Stimulated activated CD8-positive, alpha-beta memory T cell treated with anti-CD3 and anti-CD28 coated beads, Interleukin-15, amount 100 ng/mL, for 4 hours (primary cell): ENCODE results near the gene SFMBT2.

Experiments
- DNase-seq, 2 donors: peaks; one replicate each; pipeline ENCODE4 v3.0.0-alpha.2; 2020; ENCODE audit warnings: low read depth in 2 of 2

Gene SFMBT2

DNA sequence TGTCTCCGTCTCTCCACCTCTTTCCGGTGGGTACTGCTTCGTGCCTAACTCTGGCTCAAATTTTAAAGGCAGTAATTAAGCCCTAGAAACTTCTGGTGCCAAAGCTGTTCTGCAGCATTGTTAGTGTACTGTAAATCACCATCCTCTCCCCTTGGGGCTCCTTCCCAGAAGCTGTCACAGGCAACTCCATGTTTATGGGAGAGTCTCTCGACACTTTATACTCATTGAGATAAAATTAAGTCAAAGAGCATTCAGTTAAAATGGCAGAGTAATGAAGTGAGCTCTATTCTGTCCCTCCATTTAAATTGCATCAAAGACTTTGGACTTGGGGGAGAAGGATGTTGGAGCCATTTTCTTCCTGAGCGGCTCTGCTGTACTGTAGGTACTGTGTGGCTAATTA is 274.8 kb downstream of the SFMBT2 start:
- no peak for DNase-seq

DNA sequence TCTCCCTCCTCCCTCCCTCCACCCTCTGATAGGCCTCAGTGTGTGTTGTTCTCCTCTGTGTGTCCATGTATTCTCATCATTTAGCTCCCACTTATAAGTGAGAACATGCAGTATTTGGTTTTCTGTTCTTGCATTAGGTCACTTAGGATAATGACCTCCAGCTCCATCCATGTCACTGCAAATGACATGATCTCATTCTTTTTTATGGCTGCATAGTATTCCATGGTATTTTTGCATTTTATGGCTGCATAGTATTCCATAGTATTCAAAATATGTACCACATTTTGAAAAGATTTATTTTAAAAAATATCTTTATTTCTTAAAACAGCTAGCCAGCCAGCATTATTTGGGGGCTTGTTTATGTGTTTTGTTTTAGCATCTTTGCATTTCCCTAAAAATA is 275.6 kb downstream of the SFMBT2 start:
- DNase-seq: no peak

DNA sequence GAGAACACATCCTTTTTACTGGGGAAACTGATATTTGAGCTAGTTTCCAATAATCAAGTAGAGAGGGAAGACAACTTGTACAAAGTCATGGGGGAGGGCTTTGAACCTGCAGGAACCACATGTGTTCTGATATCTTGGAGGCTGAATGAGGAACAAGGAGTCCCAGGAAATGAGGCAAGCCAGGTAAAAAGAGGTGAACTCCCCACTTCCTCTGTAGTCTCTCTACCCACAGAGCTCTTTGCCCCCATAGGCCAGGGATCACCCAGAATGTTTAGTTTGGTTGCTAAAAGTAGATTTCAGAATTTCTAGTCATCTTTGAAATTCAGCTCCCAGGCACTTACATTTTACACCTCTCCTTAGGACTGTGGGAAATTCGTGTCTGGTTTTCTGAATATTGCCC is 276.4 kb downstream of the SFMBT2 start:
- DNase-seq: no peak

DNA sequence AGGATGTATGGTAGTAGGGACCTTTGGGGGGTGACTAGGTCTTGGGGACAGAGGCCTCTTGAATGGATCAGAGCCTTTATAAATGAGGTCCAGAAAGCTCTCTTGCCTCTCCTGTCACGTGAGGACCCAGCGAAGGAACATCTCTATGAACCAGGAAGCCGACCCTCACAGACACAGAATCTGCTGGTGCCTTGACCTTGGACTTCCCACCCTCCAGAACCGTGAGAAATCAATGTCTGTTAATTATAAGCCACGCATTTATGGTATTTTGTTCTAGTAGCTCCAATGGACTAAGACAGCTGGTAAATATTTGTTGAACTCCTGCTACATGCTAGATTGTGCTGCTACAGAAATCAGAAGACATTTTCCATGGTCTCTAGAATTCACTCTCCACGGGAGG is 276.9 kb downstream of the SFMBT2 start:
- no peak for DNase-seq

DNA sequence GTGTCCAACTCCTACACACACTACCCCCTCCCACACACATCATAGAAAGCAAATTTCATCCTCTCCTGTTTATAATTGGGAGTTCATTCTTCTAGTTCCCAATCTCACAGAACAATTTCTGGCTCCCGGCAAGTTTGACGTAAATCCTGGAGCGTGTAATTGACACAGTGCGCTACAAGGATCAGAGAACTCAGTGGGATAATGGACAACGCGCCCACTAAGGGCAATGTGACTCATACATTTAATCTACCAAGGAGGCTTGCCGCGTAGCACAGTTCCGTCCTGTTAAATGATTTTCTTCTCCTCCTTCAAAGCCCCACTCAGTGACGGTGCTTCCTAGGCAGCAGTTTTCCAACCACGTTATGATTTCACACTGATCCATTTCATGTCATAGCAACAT is 277.6 kb downstream of the SFMBT2 start:
- DNase-seq: no peak

DNA sequence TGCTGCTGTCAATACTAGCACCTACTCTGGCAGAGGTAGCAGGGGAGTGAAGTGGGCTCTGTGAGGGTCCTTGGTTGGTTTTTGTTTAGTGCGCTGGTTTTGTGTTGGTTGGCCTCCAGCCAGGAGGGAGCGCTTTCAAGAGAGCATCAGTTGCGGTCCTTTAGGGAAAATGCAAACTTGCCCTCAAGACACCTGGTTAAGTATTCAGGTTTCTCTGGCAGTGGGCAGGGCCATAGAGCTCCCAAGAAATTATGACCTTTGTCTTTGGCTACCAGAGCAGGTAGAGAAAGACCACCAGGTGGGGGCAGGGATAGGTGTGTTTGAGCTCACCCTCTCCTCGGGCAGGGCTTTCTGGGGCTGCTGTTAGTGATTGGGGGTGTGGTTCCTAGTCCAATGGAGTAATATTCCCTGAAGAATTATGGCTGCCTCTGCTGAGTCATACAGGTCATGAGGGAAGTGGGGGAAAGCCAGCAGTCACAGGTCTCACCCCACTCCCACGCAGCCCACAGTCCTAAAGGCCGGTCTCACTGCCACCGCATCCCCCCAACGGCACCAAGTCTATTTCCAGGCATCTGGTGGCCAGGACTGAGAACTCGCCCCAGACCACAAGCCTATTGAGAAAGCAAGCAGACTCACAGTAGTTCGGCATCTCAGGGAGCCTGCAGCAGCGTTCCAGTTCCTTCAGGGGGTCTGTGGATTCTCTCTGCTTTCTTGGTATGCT is 280.5 kb downstream of the SFMBT2 start:
- DNase-seq: no peak

DNA sequence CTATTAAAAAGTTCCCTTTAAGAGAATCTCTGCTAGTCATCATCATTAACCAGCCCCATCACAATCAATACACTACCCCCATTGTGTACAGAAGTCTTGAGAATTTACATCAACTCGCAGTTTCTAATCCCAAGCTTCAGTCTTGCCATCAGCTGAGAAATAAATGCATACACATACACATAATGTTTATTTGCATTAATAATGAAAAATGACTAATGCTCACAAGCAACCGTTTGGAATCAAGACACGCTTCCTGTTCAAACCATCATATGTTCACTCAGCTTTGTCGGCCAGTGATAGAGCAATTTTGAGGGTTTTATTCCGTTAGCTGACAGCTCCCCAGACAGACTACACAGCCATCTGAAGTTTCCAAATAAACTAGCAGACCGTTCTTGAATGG is 287.1 kb downstream of the SFMBT2 start:
- no peak for DNase-seq

DNA sequence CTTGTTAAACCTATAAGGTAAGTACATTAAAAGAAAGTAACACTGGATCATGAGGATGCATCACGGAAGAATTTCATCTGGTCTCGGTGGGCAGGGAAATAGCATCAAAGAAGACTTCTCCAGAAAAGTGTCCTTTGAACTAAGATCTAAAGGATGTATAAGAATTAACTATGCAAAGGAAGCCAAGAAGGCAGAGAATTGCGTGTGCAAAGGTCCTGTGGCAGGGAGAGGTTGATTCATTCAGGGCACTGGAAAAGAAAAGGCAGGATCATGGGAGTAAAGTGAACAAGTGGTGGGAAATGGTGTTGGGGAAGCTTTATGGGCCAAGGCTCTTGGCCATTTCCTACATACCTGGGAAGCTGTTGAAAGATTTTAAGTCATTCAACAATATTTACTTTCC is 288.3 kb downstream of the SFMBT2 start:
- DNase-seq: no peak

DNA sequence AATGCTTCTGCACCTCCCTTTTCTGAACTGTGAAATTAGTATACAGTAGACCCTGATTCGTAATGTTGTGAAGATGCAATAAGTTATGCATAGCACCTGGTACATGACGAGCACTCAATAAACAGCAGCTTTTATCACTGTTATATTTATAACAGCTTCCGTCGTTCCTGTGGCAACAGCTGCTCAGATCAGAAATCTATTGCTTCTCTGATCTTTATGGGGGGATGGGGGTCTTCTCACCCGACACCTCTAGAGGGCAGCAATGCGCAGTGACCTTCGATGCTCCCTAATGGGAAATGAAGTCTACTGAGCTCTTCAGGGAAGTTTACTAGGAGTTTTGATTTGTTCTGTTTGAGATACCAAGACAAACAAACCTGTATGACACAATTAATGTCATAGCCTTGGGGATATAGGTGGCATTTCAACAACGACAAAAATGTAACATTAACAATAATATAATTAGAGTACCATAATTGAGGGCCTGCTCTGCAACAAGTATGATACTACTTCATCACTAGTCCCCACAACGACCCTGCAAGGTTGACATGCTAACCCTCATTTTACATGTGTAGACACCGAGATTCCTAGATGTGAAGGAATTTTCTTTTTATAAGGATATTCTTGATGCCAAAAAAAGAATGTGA is 289.6 kb downstream of the SFMBT2 start:
- DNase-seq: peak; percentile 37

DNA sequence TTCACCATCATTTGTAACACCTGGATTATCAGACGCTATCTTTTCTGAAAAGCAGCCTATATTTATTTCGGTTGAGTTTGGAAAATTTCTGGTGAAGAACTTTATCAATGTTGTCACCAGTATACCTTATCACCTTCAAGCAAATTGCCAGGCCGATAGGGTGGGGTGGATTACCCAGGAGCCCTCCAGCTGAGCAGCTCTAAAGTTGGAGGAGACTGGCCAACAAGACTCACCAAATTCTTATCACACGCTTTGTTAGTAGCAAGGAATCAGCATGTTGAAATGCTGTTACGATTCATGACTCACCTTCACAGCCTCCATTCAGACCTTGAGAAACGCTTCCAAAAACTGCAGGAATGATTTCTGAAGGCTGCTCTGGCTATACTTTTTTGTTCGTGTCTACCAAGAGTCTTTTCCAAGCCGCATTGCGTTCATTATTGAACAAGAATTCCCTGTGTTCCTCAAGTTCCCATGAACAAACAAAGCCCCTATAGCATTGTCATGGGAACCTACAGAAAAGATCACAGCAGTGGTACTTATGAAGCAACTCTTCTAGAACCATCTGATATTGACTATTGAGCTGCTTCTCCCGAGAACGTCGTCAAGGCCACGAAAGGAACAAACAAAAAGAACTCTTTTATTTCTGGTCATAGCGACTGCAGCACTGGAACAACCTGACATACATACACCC is 291.4 kb downstream of the SFMBT2 start:
- DNase-seq: no peak

DNA sequence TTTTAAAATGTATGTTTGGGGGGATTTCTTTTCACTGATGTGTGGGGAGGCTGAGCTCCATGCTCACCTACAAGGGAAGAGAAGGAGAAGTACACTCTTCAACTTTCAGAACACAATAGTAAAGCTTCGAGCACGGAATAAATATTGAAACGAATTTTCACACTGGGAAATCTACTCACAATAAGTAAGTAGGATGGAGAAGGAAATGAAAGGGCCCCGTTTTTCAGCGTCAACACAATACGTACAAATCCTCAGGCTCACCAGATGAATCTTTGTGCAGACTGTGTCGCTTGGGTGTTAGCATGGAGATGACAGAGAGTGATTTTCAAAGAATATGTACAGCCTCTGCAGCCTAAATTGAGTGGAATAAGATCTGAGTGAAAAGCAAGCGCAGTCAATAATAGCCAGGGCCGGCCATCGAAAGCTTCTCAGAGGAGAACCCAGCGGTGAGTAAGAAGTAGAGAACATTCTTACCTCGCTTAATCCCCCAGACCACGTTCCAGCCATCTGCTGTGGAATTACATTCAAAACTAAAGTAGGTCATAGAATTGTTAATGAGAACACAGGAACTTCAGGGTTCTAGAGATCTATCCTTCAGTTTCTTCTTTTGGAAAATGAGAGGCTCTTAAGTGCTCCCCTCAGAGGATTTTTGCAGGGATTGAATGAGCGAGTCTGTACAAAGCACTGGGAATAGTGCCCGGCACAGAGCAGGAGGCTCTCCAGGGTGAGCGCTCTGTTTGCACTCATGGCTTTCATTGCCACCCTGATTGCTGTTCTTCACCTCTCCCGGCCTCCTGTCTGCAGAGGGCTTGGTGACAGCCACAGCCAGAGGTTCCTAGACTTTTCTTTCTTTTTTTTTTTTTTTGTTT is 292.8 kb downstream of the SFMBT2 start:
- no peak for DNase-seq

DNA sequence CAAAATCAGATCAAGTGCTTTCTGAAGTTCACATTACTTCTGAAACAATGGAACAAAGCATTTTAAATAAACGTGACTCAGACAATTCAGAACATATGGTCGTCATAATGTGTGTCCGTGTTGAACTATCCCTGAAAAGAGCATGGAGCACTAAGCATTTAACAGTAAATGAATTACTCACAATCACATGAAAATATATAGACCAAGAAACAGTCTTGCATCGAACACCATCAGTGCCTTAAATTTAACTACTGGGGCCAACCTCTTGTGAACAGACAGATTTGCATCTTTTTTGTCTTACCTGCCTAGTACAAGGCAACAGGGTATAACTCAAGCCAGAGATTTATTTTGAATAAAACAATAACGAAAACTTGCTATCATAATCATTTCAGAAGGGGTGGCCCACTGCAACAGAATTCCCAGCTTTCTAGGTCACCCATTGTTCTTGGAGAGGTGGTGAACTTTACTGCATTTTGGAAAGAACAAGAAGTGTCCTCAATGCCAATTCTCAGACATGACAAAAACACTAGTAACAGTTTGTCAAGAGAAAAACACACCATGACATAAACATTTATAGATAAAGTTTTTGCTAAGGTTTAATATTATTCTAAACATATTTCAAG is 293.5 kb downstream of the SFMBT2 start:
- DNase-seq: no peak

DNA sequence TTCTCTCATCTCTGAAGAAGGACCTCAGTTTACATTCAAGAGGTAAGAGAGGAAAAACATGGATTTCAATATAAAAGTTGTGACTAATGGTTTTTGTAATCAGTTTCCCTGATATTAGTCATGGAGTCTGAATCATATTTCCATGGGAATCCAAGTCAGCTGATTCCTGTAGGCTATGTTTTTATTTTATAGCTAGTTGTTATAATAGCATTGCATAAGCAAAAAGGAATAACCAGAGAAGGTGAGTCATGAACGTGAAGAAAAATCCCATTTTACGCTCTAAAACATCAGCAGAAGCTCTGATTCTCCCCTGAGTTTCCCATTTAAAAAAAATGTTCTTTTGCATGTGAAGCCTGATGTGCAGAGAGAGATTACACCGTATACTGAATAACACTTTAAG is 299.3 kb downstream of the SFMBT2 start:
- DNase-seq: no peak

DNA sequence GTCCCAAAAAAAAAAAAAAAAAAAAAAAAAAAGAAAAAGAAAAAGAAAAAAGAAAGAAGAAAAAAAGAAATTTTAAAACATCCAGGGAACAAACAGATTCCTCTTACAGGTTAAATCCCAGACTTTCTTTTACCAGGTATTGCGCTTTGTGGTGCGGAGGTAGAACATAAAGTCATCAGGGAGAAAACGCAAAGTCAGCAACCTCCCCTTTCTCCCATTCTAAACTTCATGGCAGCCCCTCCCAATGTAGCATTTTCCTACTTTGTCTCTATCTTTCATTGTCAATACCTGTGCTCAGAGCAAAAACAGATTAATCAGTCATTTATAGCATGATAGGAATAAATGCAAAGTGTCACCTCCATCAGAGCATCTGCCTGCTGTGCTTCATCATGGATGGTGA is 299.7 kb downstream of the SFMBT2 start:
- no peak for DNase-seq
